Measurements from ENCODE around the gene TAF11L14.
"Not testable (repeated sequence)": the region's sequence is repeated elsewhere in the genome, so short reads cannot be mapped to it uniquely, and the experiment has no call there.

DNA sequence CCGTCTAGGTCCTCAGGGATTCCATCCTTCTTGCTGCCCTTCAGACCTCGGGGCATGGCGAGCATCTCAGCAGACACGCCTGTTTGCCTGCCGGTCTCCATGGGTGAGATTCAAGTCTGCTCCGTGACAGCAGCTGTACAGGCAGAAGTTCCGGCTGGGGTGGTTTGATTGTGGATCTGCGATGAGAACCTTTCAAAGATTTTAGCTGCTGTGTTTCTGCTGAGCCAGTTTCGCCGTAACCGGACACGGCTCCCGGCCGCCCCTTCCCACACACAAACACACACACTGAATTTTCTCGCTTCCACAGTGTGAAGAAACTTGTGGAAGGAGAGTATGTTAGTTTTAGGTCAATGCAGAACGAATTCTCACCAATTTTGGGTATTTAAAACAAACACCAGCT, 43.4 kb upstream of the TAF11L14 start, which contains the start of gene TAF11L8:
- TF ChIP-seq, protein P1, sequence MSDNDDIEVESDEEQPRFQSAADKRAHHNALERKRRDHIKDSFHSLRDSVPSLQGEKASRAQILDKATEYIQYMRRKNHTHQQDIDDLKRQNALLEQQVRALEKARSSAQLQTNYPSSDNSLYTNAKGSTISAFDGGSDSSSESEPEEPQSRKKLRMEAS (IDR thresholded peaks at IDR 0.05) = not testable (repeated sequence)
- TF ChIP-seq TCF12 (IDR thresholded peaks at IDR 0.05; ENCODE audit: low read depth); TAF1 (IDR thresholded peaks at IDR 0.05; ENCODE audit: low read depth); CEBPB (IDR thresholded peaks at IDR 0.05); EP300 (IDR thresholded peaks at IDR 0.05; ENCODE audit: borderline replicate concordance); ZBTB7A (IDR thresholded peaks at IDR 0.05; ENCODE audit: low read depth); RAD21 (IDR thresholded peaks at IDR 0.05; ENCODE audit: low read depth); NFIC (IDR thresholded peaks at IDR 0.05); TEAD4 (IDR thresholded peaks at IDR 0.05); EGR1 (IDR thresholded peaks at IDR 0.05): not testable (repeated sequence)
- TF ChIP-seq, protein P2, sequence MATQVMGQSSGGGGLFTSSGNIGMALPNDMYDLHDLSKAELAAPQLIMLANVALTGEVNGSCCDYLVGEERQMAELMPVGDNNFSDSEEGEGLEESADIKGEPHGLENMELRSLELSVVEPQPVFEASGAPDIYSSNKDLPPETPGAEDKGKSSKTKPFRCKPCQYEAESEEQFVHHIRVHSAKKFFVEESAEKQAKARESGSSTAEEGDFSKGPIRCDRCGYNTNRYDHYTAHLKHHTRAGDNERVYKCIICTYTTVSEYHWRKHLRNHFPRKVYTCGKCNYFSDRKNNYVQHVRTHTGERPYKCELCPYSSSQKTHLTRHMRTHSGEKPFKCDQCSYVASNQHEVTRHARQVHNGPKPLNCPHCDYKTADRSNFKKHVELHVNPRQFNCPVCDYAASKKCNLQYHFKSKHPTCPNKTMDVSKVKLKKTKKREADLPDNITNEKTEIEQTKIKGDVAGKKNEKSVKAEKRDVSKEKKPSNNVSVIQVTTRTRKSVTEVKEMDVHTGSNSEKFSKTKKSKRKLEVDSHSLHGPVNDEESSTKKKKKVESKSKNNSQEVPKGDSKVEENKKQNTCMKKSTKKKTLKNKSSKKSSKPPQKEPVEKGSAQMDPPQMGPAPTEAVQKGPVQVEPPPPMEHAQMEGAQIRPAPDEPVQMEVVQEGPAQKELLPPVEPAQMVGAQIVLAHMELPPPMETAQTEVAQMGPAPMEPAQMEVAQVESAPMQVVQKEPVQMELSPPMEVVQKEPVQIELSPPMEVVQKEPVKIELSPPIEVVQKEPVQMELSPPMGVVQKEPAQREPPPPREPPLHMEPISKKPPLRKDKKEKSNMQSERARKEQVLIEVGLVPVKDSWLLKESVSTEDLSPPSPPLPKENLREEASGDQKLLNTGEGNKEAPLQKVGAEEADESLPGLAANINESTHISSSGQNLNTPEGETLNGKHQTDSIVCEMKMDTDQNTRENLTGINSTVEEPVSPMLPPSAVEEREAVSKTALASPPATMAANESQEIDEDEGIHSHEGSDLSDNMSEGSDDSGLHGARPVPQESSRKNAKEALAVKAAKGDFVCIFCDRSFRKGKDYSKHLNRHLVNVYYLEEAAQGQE (IDR thresholded peaks at IDR 0.05; ENCODE audit: low read depth) = not testable (repeated sequence)

All from Ishikawa (cell line).